Measurements from ENCODE around the gene CPHXL.

The CPHXL gene

GRCh38 chr16:75701361-75701760 is 24.9 kb downstream of the CPHXL start, which contains the start of gene DUXB:
Gene DUXB (minus strand): TSS chr16:75701461. CDS start chr16:75701418, 43 bp downstream.
- DNase-seq (ENCODE audit: low read depth, low spot score) = no peak

DNA sequence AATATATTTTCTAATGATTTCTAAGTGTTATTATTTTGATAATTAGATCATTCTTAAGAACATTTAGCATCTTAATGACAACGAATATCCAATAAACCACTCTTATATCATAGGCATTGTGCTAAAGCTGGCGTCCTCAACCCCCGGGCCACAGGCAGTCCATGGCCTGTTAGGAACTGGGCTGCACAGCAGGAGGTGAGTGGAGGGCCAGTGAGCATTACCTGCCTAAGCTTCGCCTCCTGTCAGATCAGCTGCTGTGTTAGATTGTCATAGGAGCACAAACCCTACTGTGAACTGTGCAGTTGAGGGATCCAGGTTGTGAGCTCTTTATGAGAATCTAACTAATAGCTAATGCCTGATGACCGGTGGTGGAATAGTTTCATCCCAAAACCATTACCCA is 28.7 kb downstream of the CPHXL start:
- DNase-seq (ENCODE audit: low read depth, low spot score) = no peak

DNA sequence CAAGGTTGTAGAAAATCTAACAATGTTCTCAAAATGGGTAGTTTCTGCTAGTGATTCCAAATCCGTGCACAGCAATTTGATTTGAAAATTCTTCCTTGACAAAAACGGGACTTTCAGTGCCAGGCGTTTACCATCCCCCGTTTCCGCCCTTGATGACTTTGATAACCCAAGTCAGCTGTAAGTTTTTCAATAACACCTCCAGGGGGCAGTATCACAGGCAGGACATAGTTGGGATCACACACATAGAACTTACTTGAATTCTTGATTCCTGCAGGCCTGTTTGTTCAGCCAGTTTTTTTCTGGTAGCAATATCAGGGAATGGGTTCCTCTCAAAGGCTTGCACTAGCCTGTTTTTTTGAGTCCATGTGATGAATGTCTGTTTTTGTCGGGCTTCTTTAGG is 30.6 kb downstream of the CPHXL start:
- DNase-seq (ENCODE audit: low read depth, low spot score) = no peak

DNA sequence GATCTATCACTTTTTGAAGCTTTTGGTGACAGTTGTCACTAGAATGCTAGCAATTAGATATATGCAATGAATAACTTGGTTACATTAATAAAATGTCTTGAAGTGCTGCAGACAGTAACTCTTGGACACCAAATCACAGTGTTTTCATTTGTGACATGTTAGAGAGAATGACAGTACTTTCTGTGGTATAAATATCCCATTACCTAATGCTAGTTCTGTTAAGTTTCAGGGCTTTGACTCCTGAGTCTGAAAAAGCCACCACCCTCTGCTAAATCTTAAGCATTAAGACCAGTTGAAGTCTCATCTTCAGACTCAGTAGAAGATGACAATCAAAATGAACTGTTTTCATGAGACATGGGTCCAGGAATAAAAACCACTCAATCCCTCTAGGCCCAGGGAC is 38.9 kb downstream of the CPHXL start:
- DNase-seq (ENCODE audit: low read depth, low spot score) = no peak

DNA sequence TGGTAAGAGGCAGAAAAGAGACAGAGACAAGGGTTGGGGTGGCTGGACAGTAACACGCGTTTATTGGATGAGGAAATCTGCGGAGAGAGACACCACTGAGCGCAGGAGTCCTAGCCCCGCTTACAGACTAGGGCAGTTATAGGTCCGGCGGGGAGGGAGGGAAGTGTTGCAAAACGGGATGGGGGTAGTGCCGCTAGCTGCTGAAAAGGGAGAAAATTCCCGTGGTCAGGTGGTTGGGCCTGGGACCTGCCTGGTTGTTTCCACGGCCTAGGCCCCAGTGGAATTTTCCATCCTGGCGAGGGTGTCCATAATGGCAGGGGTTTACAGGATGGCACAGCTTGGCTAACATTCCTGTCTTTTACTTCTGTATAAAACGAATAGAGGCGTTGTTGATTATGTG is 44.0 kb downstream of the CPHXL start:
- DNase-seq (ENCODE audit: low read depth, low spot score) = no peak

DNA sequence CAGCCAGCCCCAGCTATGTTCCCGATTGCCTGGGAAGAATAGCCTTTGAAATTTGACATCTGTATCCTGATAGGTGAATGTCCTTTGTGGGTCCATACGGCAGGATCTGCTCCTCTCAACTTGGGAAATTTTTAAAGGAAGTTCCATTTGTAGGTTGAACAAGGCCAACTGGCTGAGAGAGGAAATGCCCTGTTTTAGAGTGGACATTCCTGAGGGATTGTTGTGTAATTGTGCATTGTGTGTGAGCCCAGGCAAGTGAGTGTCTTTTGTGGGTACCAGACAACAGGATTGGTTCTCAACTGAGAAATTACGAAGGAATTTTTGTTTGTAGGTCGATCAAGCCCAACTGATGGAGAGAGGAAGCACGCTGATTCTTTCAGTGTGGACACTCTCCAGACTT is 46.9 kb downstream of the CPHXL start:
- no peak for DNase-seq (ENCODE audit: low read depth, low spot score)

- no peak for DNase-seq (ENCODE audit: low read depth, low spot score)
These were observed 49.4 kb downstream of the CPHXL start, which contains the start of gene CPHXL2 for GRCh38 chr16:75676909-75677308. Gene CPHXL2 (minus strand): TSS chr16:75677009. CDS start chr16:75676999, 10 bp downstream.

DNA sequence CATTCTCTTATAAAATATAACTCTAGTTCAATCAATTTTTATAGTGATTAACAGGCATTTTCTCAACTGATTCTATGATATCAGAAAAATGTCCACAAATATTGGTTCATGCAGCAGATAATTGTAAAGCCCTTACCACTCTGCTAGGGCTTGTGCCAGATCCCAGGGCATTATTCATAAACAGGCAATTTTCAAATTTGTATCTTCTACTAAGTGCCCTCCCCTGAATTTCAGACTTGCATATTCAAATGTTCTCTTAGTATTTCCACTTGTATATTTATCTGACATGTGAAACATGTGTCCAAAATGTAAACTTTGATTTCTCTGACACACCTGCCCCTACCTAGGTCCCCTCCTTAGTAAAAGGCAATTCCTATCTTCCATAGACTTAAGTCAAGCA is 58.8 kb downstream of the CPHXL start:
- DNase-seq (ENCODE audit: low read depth, low spot score) = no peak
